GM23338 (cell line): Measurements from ENCODE around the gene ACYP2. TPM values are rescaled to one million over a fixed set of nuclear protein-coding genes. Genes with fewer than 3 reads are reported as not detected.

Experiments
- ATAC-seq: fragments of 200-7000 bp; cut with Tn5 transposase; 3 replicates; pipeline ENCODE4 v1.9.1; 2020
- DNase-seq: peaks from one replicate; pipeline ENCODE4 v3.0.0-alpha.2; 2015; ENCODE audit warnings: low spot score
- H2AFZ ChIP-seq: fragments of 200-600 bp; sonication (generic); 2 replicates; pipeline ENCODE4 v1.8.0; 2016; ENCODE audit warnings: antibody characterized with exemption, mild to moderate bottlenecking, moderate library complexity
- H3F3A ChIP-seq: fragments of 200-600 bp; sonication (generic); replicated peaks from 2 replicates; pipeline ENCODE4 v1.8.0; 2017; ENCODE audit warnings: antibody characterized with exemption, mixed run types, low read depth
- H3K27ac ChIP-seq: fragments of 200-600 bp; sonication (generic); 2 replicates; pipeline ENCODE4 v1.6.1; 2016; ENCODE audit warnings: low read depth
- H3K27me3 ChIP-seq: fragments of 200-600 bp; sonication (generic); 2 replicates; pipeline ENCODE4 v1.8.0; 2016; ENCODE audit warnings: mild to moderate bottlenecking, mixed run types, moderate library complexity; ENCODE audit not compliant: insufficient read depth
- H3K36me3 ChIP-seq: fragments of 200-600 bp; sonication (generic); 2 replicates; pipeline ENCODE4 v1.8.0; 2016; ENCODE audit warnings: mild to moderate bottlenecking; ENCODE audit not compliant: insufficient read depth
- H3K4me1 ChIP-seq: fragments of 200-600 bp; sonication (generic); 2 replicates; pipeline ENCODE4 v1.8.0; 2016; ENCODE audit warnings: mild to moderate bottlenecking, moderate library complexity; ENCODE audit not compliant: insufficient read depth
- H3K4me2 ChIP-seq: fragments of 200-600 bp; sonication (generic); 2 replicates; pipeline ENCODE4 v1.7.1; 2017; ENCODE audit warnings: mixed run types
- H3K4me3 ChIP-seq: fragments of 200-600 bp; sonication (generic); 2 replicates; pipeline ENCODE4 v1.6.1; 2016; ENCODE audit warnings: mixed run types
- H3K79me2 ChIP-seq: fragments of 200-600 bp; sonication (generic); replicated peaks from 2 replicates; pipeline ENCODE4 v1.8.0; 2017; ENCODE audit warnings: mild to moderate bottlenecking; ENCODE audit not compliant: insufficient read depth
- H3K9me2 ChIP-seq: fragments of 200-600 bp; sonication (generic); 2 replicates; pipeline ENCODE4 v1.8.0; 2017; ENCODE audit not compliant: insufficient read depth
- H4K20me1 ChIP-seq: fragments of 200-600 bp; sonication (generic); replicated peaks from 2 replicates; pipeline ENCODE4 v1.8.0; 2017; ENCODE audit warnings: mild to moderate bottlenecking; ENCODE audit not compliant: insufficient read depth
- H3K27ac Mint-ChIP-seq: 2 replicates; pipeline ENCODE4 v1.8.0; 2020; ENCODE audit warnings: inconsistent platforms, mild to moderate bottlenecking, moderate library complexity, mixed read lengths
- H3K27me3 Mint-ChIP-seq: 3 replicates; pipeline ENCODE4 v1.8.0; 2022; ENCODE audit warnings: low read depth, mild to moderate bottlenecking, moderate library complexity, mixed read lengths, inconsistent platforms; ENCODE audit not compliant: insufficient read depth, poor library complexity
- H3K36me3 Mint-ChIP-seq: 3 replicates; pipeline ENCODE4 v1.8.0; 2021; ENCODE audit warnings: low read depth, mild to moderate bottlenecking, inconsistent platforms, moderate library complexity, mixed read lengths
- H3K4me1 Mint-ChIP-seq: 3 replicates; pipeline ENCODE4 v1.8.0; 2020; ENCODE audit warnings: mild to moderate bottlenecking, inconsistent platforms, mixed read lengths
- H3K4me3 Mint-ChIP-seq: 3 replicates; pipeline ENCODE4 v1.8.0; 2021; ENCODE audit warnings: moderate library complexity, mild to moderate bottlenecking, inconsistent platforms, mixed read lengths
- H3K9me3 Mint-ChIP-seq: 3 replicates; pipeline ENCODE4 v1.8.0; 2020; ENCODE audit warnings: moderate library complexity, mild to moderate bottlenecking, inconsistent platforms, mixed read lengths
- CREB1 ChIP-seq: fragments of 250-450 bp; sonication (Bioruptor Pico); IDR thresholded peaks from 2 replicates; pipeline ENCODE4 v1.5.0; 2020; ENCODE audit warnings: low read depth, mild to moderate bottlenecking, moderate library complexity
- EZH2 ChIP-seq: fragments of 200-600 bp; sonication (generic); IDR thresholded peaks from one replicate; pipeline ENCODE4 v1.8.0; 2017; ENCODE audit warnings: antibody characterized with exemption, mild to moderate bottlenecking, low read depth; ENCODE audit not compliant: unreplicated experiment
- EZH2phosphoT487 ChIP-seq: fragments of 200-600 bp; sonication (generic); IDR thresholded peaks from one replicate; pipeline ENCODE4 v1.8.1; 2018; ENCODE audit warnings: antibody characterized with exemption; ENCODE audit not compliant: unreplicated experiment
- JUNB ChIP-seq: IDR thresholded peaks from one replicate; pipeline ENCODE4 v1.6.1; 2016; ENCODE audit warnings: antibody characterized with exemption; ENCODE audit not compliant: unreplicated experiment
- NANOG ChIP-seq: IDR thresholded peaks from 2 replicates; pipeline ENCODE4 v1.6.1; 2016; ENCODE audit warnings: antibody characterized with exemption, borderline replicate concordance
- POLR2AphosphoS5 ChIP-seq: IDR thresholded peaks from 2 replicates; pipeline ENCODE4 v1.6.1; 2016; ENCODE audit warnings: antibody characterized with exemption, low read depth
- STAT1 ChIP-seq: IDR thresholded peaks from one replicate; pipeline ENCODE4 v1.6.1; 2016; ENCODE audit warnings: antibody characterized with exemption; ENCODE audit not compliant: unreplicated experiment
- ZNF114 ChIP-seq: fragments of 250-450 bp; sonication (Bioruptor Pico); IDR thresholded peaks from 2 replicates; pipeline ENCODE4 v1.5.0; 2020; ENCODE audit warnings: mild to moderate bottlenecking, moderate library complexity
- ZNF331 ChIP-seq: fragments of 250-450 bp; sonication (Bioruptor Pico); IDR thresholded peaks from 2 replicates; pipeline ENCODE4 v1.5.0; 2020; ENCODE audit warnings: low read depth, mild to moderate bottlenecking, moderate library complexity
- polyA plus RNA-seq: library from polyadenylated mRNA; unstranded; fragments of >200 nt; fragmentation: Nextera tagmentation; extraction: Ambion mirVana; gene quantifications from 2 replicates; pipeline ENCODE4 v1.2.1, GENCODE V29; 2016
- total RNA-seq: library from RNA; depleted of rRNA; stranded (reverse); fragments of >200 nt; shearing (Covaris generic); gene quantifications from 2 replicates; pipeline ENCODE4 v1.2.3, GENCODE V29; 2014
- TF ChIP-seq, protein P1 (sequence below): fragments of 250-450 bp; sonication (Bioruptor Pico); IDR thresholded peaks from 2 replicates; pipeline ENCODE4 v1.5.0; 2020; ENCODE audit warnings: mild to moderate bottlenecking, moderate library complexity
- TF ChIP-seq, protein P2 (sequence below): IDR thresholded peaks from 2 replicates; pipeline ENCODE4 v1.6.1; 2016; ENCODE audit warnings: antibody characterized with exemption
- TF ChIP-seq, protein P3 (sequence below), 2 experiments: fragments of 200-600 bp in 1 of 2; sonication (generic) in 1 of 2; conservative IDR thresholded peaks; 2 replicates each; pipeline versions ENCODE4 v1.5.1 to v1.6.1; 2016 to 2017; ENCODE audit warnings: antibody characterized with exemption in 2 of 2, low read depth in 2 of 2, mild to moderate bottlenecking in 2 of 2, moderate library complexity in 1 of 2
- TF ChIP-seq, protein P4 (sequence below): IDR thresholded peaks from one replicate; pipeline ENCODE4 v1.6.1; 2018; ENCODE audit warnings: antibody characterized with exemption; ENCODE audit not compliant: unreplicated experiment

Gene ACYP2
- total and polyA plus RNA-seq, 2 experiments from 2014 or later = 2.3 to 15.5 TPM

DNA sequence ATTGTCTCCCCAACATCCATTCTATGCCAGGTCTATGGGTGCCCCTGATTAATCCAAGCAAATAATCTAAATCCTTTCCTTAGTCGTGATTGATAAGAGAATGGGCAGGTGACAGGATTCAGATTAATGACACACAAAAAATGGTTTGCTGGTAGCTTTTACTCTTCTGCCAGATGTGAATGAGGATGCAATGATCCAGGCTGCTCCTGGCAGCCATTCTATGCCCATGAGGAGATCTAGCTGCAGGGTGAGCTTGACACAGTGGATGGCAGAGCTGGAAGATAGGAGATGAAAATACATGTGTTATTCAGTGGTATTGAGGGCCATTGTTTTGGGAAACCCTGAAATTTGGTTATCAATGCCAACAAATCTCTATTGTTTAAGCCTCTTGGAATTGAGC lies 69.7 kb downstream of the ACYP2 start (continued):
- TF ChIP-seq EZH2phosphoT487 = no peak

DNA sequence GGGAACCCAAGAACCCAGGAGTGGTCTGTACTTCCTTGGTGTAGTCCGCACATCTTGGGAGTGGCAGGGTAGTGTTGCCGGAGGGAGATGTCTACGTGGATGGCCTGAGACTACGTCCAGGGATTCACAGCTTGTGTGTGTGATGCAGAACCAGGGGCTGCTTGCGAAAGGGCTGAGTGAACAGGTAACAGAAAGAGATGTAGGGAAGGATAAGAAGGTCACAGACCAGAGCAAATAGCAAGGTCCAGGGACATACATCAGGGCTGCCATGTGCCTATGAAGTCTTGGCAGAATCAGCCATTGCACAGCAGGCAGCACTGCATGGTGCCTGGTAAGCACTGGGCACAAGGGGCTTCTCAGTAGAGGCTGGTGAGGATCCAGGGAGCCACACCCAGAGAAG lies 71.9 kb downstream of the ACYP2 start:
- no peak for DNase-seq
- Histone ChIP-seq H4K20me1 (no peaks in the 10 kb centered on the region), H3K27me3 (no peaks in the 10 kb centered on the region), H3K79me2 (no peaks in the 10 kb centered on the region), H3K36me3 (no peaks in the 10 kb centered on the region), H3K4me3 (no peak overlapping the region), H3K27ac (no peak overlapping the region), H2AFZ (no peak overlapping the region), H3K4me2 (no peak overlapping the region), H3K9me2 (no peaks in the 10 kb centered on the region), H3K4me1 (no peaks in the 10 kb centered on the region), H3F3A (no peaks in the 10 kb centered on the region)
- no peak overlapping the region for H3K27ac Mint-ChIP-seq
- 0 out of 3 replicates have a peak, but pooled peaks cover 2% of the 10 kb centered on the region for H3K4me1 Mint-ChIP-seq
- H3K36me3 Mint-ChIP-seq = no peaks in the 10 kb centered on the region
- no peak for ATAC-seq
- H3K9me3 Mint-ChIP-seq = 0 out of 3 replicates have a peak, but pooled peaks cover 4% of the 10 kb centered on the region
- no peak overlapping the region for H3K4me3 Mint-ChIP-seq
- TF ChIP-seq STAT1 (no peak), ZNF114 (CRISPR knock-in tag) (no peak), ZNF331 (CRISPR knock-in tag) (no peak), CREB1 (CRISPR knock-in tag) (no peak), POLR2AphosphoS5 (no peak), EZH2 (no peak), JUNB (no peak), EZH2phosphoT487 (no peak), NANOG (no peak)
- TF ChIP-seq, protein P1, sequence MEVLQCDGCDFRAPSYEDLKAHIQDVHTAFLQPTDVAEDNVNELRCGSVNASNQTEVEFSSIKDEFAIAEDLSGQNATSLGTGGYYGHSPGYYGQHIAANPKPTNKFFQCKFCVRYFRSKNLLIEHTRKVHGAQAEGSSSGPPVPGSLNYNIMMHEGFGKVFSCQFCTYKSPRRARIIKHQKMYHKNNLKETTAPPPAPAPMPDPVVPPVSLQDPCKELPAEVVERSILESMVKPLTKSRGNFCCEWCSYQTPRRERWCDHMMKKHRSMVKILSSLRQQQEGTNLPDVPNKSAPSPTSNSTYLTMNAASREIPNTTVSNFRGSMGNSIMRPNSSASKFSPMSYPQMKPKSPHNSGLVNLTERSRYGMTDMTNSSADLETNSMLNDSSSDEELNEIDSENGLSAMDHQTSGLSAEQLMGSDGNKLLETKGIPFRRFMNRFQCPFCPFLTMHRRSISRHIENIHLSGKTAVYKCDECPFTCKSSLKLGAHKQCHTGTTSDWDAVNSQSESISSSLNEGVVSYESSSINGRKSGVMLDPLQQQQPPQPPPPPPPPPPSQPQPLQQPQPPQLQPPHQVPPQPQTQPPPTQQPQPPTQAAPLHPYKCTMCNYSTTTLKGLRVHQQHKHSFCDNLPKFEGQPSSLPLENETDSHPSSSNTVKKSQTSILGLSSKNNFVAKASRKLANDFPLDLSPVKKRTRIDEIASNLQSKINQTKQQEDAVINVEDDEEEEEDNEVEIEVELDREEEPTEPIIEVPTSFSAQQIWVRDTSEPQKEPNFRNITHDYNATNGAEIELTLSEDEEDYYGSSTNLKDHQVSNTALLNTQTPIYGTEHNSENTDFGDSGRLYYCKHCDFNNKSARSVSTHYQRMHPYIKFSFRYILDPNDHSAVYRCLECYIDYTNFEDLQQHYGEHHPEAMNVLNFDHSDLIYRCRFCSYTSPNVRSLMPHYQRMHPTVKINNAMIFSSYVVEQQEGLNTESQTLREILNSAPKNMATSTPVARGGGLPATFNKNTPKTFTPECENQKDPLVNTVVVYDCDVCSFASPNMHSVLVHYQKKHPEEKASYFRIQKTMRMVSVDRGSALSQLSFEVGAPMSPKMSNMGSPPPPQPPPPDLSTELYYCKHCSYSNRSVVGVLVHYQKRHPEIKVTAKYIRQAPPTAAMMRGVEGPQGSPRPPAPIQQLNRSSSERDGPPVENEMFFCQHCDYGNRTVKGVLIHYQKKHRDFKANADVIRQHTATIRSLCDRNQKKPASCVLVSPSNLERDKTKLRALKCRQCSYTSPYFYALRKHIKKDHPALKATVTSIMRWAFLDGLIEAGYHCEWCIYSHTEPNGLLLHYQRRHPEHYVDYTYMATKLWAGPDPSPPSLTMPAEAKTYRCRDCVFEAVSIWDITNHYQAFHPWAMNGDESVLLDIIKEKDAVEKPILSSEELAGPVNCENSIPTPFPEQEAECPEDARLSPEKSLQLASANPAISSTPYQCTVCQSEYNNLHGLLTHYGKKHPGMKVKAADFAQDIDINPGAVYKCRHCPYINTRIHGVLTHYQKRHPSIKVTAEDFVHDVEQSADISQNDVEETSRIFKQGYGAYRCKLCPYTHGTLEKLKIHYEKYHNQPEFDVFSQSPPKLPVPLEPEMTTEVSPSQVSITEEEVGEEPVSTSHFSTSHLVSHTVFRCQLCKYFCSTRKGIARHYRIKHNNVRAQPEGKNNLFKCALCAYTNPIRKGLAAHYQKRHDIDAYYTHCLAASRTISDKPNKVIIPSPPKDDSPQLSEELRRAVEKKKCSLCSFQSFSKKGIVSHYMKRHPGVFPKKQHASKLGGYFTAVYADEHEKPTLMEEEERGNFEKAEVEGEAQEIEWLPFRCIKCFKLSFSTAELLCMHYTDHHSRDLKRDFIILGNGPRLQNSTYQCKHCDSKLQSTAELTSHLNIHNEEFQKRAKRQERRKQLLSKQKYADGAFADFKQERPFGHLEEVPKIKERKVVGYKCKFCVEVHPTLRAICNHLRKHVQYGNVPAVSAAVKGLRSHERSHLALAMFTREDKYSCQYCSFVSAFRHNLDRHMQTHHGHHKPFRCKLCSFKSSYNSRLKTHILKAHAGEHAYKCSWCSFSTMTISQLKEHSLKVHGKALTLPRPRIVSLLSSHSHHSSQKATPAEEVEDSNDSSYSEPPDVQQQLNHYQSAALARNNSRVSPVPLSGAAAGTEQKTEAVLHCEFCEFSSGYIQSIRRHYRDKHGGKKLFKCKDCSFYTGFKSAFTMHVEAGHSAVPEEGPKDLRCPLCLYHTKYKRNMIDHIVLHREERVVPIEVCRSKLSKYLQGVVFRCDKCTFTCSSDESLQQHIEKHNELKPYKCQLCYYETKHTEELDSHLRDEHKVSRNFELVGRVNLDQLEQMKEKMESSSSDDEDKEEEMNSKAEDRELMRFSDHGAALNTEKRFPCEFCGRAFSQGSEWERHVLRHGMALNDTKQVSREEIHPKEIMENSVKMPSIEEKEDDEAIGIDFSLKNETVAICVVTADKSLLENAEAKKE = no peak
- TF ChIP-seq, protein P2, sequence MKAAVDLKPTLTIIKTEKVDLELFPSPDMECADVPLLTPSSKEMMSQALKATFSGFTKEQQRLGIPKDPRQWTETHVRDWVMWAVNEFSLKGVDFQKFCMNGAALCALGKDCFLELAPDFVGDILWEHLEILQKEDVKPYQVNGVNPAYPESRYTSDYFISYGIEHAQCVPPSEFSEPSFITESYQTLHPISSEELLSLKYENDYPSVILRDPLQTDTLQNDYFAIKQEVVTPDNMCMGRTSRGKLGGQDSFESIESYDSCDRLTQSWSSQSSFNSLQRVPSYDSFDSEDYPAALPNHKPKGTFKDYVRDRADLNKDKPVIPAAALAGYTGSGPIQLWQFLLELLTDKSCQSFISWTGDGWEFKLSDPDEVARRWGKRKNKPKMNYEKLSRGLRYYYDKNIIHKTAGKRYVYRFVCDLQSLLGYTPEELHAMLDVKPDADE = no peak
- TF ChIP-seq, protein P3, sequence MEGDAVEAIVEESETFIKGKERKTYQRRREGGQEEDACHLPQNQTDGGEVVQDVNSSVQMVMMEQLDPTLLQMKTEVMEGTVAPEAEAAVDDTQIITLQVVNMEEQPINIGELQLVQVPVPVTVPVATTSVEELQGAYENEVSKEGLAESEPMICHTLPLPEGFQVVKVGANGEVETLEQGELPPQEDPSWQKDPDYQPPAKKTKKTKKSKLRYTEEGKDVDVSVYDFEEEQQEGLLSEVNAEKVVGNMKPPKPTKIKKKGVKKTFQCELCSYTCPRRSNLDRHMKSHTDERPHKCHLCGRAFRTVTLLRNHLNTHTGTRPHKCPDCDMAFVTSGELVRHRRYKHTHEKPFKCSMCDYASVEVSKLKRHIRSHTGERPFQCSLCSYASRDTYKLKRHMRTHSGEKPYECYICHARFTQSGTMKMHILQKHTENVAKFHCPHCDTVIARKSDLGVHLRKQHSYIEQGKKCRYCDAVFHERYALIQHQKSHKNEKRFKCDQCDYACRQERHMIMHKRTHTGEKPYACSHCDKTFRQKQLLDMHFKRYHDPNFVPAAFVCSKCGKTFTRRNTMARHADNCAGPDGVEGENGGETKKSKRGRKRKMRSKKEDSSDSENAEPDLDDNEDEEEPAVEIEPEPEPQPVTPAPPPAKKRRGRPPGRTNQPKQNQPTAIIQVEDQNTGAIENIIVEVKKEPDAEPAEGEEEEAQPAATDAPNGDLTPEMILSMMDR (conservative IDR thresholded peaks at IDR 0.05; ENCODE audit: low read depth in 2 of 2) = no peak
- TF ChIP-seq, protein P4, sequence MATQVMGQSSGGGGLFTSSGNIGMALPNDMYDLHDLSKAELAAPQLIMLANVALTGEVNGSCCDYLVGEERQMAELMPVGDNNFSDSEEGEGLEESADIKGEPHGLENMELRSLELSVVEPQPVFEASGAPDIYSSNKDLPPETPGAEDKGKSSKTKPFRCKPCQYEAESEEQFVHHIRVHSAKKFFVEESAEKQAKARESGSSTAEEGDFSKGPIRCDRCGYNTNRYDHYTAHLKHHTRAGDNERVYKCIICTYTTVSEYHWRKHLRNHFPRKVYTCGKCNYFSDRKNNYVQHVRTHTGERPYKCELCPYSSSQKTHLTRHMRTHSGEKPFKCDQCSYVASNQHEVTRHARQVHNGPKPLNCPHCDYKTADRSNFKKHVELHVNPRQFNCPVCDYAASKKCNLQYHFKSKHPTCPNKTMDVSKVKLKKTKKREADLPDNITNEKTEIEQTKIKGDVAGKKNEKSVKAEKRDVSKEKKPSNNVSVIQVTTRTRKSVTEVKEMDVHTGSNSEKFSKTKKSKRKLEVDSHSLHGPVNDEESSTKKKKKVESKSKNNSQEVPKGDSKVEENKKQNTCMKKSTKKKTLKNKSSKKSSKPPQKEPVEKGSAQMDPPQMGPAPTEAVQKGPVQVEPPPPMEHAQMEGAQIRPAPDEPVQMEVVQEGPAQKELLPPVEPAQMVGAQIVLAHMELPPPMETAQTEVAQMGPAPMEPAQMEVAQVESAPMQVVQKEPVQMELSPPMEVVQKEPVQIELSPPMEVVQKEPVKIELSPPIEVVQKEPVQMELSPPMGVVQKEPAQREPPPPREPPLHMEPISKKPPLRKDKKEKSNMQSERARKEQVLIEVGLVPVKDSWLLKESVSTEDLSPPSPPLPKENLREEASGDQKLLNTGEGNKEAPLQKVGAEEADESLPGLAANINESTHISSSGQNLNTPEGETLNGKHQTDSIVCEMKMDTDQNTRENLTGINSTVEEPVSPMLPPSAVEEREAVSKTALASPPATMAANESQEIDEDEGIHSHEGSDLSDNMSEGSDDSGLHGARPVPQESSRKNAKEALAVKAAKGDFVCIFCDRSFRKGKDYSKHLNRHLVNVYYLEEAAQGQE = no peak
- H3K27me3 Mint-ChIP-seq = no peaks in the 10 kb centered on the region
